Uterus (tissue), 4 donors: Measurements from ENCODE around the gene DBP. TPM values are rescaled to one million over a fixed set of nuclear protein-coding genes. Genes with fewer than 3 reads are reported as not detected.

Experiments used
- DNase-seq, 2 donors: peaks; one replicate each; pipeline ENCODE4 v3.0.0-alpha.2; 2019 to 2020
- H3K27ac ChIP-seq, 2 donors: fragments of 200-600 bp; sonication (generic); 1 replicate in 1 of 2; 2 replicates in 1 of 2; pipeline ENCODE4 v1.5.1; 2016 to 2018
- H3K27me3 ChIP-seq, 2 donors: fragments of 200-600 bp; sonication (generic); one replicate each; pipeline ENCODE4 v1.5.1; 2018 to 2019; ENCODE audit warnings: control low read depth in 1 of 2
- H3K36me3 ChIP-seq, 2 donors: fragments of 200-600 bp; sonication (generic); one replicate each; pipeline ENCODE4 v1.5.1; 2019; ENCODE audit warnings: control low read depth in 1 of 2
- H3K4me1 ChIP-seq, 2 donors: fragments of 200-600 bp; sonication (generic); one replicate each; pipeline ENCODE4 v1.5.1; 2018 to 2019; ENCODE audit warnings: control low read depth in 1 of 2
- H3K4me3 ChIP-seq, 2 donors: fragments of 200-600 bp; sonication (generic); 1 replicate in 1 of 2; 2 replicates in 1 of 2; pipeline ENCODE4 v1.5.1; 2018 to 2019; ENCODE audit warnings: mild to moderate bottlenecking in 1 of 2
- H3K9me3 ChIP-seq, 2 donors: fragments of 200-600 bp; sonication (generic); one replicate each; pipeline ENCODE4 v1.5.1; 2019; ENCODE audit warnings: control low read depth in 1 of 2
- CTCF ChIP-seq, 4 experiments: fragments of 200-600 bp in 2 of 4; fragments of 450-650 bp in 2 of 4; sonication (generic) in 2 of 4; IDR thresholded peaks; one replicate each; pipeline ENCODE4 v1.5.1; 2016 to 2019; ENCODE audit warnings: antibody characterized with exemption in 4 of 4, mild to moderate bottlenecking in 2 of 4, moderate library complexity in 1 of 4
- POLR2A ChIP-seq, 2 donors: fragments of 450-650 bp; IDR thresholded peaks; one replicate each; pipeline ENCODE4 v1.6.1; 2016; ENCODE audit warnings: antibody characterized with exemption in 2 of 2, mild to moderate bottlenecking in 1 of 2, moderate library complexity in 1 of 2
- intact Hi-C: fragments of 100-400 bp; cut with DNase I; formaldehyde crosslinking; loops from one replicate; pipeline ENCODE4 v1.15.1; 2023; ENCODE audit warnings: low total_unique reads
- total RNA-seq, 4 donors: library from RNA; depleted of rRNA in 3 of 4; stranded (reverse); fragments of >200 nt in 3 of 4; gene quantifications; one replicate each; pipeline versions ENCODE4 v1.1.0 to v1.2.4, GENCODE V29; 2014 to 2023
- donor health status: DM: yes; HTN: yes; CAD: no.

The DBP gene
- total RNA-seq, 4 donors from 2014 or later: 3.1 to 29.8 (median 11.3) TPM; not detected in 1

- TF ChIP-seq POLR2A (IDR thresholded peaks at IDR 0.05): no peak
- no peak for TF ChIP-seq CTCF (IDR thresholded peaks at IDR 0.05)
- intact Hi-C loops: loop anchor here (10.0 kb wide), 1 partner anchor 87 kb away; no protein-coding TSS in a partner anchor
Observed at GRCh38 chr19:48582168-48582567, 55.0 kb downstream of the DBP start.

More at GRCh38 chr19:48582168-48582567, 55.0 kb downstream of the DBP start:
- no peaks in the 10 kb centered on the region for H3K9me3 ChIP-seq
- H3K27ac ChIP-seq: no peak overlapping the region
- DNase-seq: no peak
- H3K4me3 ChIP-seq: no peak overlapping the region
- H3K36me3 ChIP-seq: no peaks in the 10 kb centered on the region
- no peaks in the 10 kb centered on the region for H3K4me1 ChIP-seq
- no peaks in the 10 kb centered on the region for H3K27me3 ChIP-seq

Other genes with a start within 250 kb of the DBP start
- gene KDELR1, start 245.8 kb downstream of the DBP start, total RNA-seq: 100 to 1,000 TPM in 2 of 4 donors, 10 to 100 TPM in 2; 58.5 to 137 (median 89.3) TPM
- 1 to 10 TPM in 1 of 4 donors, under 1 TPM in 2, not detected in 1; under 0.01 to 2.4 (median 0.21) TPM for gene GRIN2D, start 243.7 kb downstream of the DBP start, total RNA-seq
- gene GRWD1, start 191.4 kb downstream of the DBP start, total RNA-seq: 10 to 100 TPM in 2 of 4 donors, 1 to 10 TPM in 2; 7.7 to 33.8 (median 21.3) TPM
- gene KCNJ14, start 181.8 kb downstream of the DBP start, total RNA-seq: 1 to 10 TPM in 2 of 4 donors, under 1 TPM in 1, not detected in 1; 0.29 to 2.2 (median 1.2) TPM
- gene CYTH2, start 168.0 kb downstream of the DBP start, total RNA-seq: 10 to 100 TPM in 3 of 4 donors, 1 to 10 TPM in 1; 7.2 to 70.3 (median 36.5) TPM
- under 1 TPM in 2 of 4 donors, not detected in 2; 0.28 to 0.52 TPM for gene LMTK3, start 125.5 kb downstream of the DBP start, total RNA-seq
- gene SULT2B1, start 85.2 kb downstream of the DBP start, total RNA-seq: under 1 TPM in 1 of 4 donors, not detected in 3; 0.41 TPM
- not detected for gene SPACA4, start 30.6 kb downstream of the DBP start, total RNA-seq
- gene FAM83E, start 22.3 kb downstream of the DBP start, total RNA-seq: 1 to 10 TPM in 2 of 4 donors, not detected in 2; 1.8 TPM
- 1,000 to 10,000 TPM; 1,515 to 5,795 (median 3,195) TPM for gene RPL18, start 18.2 kb downstream of the DBP start, total RNA-seq
- 10 to 100 TPM; 10.0 to 27.2 (median 21.7) TPM for gene SPHK2, start 17.9 kb downstream of the DBP start, total RNA-seq
- 10 to 100 TPM in 2 of 4 donors, under 1 TPM in 2; 0.51 to 55.1 (median 8.1) TPM for gene CA11, start 8.8 kb upstream of the DBP start, total RNA-seq
- 1 to 10 TPM in 2 of 4 donors, not detected in 2; 1.1 to 4.1 TPM for gene NTN5, start 35.6 kb upstream of the DBP start, total RNA-seq
- gene FUT2, start 58.6 kb upstream of the DBP start, total RNA-seq: 1 to 10 TPM in 1 of 4 donors, not detected in 3; 1.0 TPM
- gene MAMSTR, start 82.3 kb upstream of the DBP start, total RNA-seq: 10 to 100 TPM in 1 of 4 donors, 1 to 10 TPM in 1, under 1 TPM in 1, not detected in 1; 0.26 to 24.2 (median 3.0) TPM
- 100 to 1,000 TPM in 1 of 4 donors, 10 to 100 TPM in 2, 1 to 10 TPM in 1; 5.9 to 105 (median 31.9) TPM for gene RASIP1, start 103.2 kb upstream of the DBP start, total RNA-seq
- 1 to 10 TPM in 1 of 4 donors, under 1 TPM in 1, not detected in 2; under 0.01 to 2.3 TPM for gene IZUMO1, start 109.5 kb upstream of the DBP start, total RNA-seq
- 10 to 100 TPM in 1 of 4 donors, 1 to 10 TPM in 3; 1.5 to 17.7 (median 4.4) TPM for gene FUT1, start 115.3 kb upstream of the DBP start, total RNA-seq
- gene FGF21, start 118.1 kb upstream of the DBP start, total RNA-seq: not detected
- gene BCAT2, start 173.7 kb upstream of the DBP start, total RNA-seq: 10 to 100 TPM in 3 of 4 donors, 1 to 10 TPM in 1; 9.2 to 54.3 (median 24.6) TPM
- 10 to 100 TPM in 1 of 4 donors, 1 to 10 TPM in 3; 5.6 to 31.9 (median 8.7) TPM for gene HSD17B14, start 199.1 kb upstream of the DBP start, total RNA-seq
- gene PLEKHA4, start 231.2 kb upstream of the DBP start, total RNA-seq: 10 to 100 TPM in 2 of 4 donors, 1 to 10 TPM in 2; 1.3 to 60.4 (median 10.4) TPM
- 10 to 100 TPM; 28.6 to 53.0 (median 30.9) TPM for gene PPP1R15A, start 235.0 kb upstream of the DBP start, total RNA-seq